GM20000 (cell line): ENCODE measurements around the gene ATG5.
"Not testable (repeated sequence)": the region's sequence is repeated elsewhere in the genome, so short reads cannot be mapped to it uniquely, and the experiment has no call there.

Experiments
- DNase-seq: peaks from one replicate; pipeline ENCODE4 v3.0.0; 2012; ENCODE audit warnings: low spot score
- TF ChIP-seq, protein P1 (sequence below): IDR thresholded peaks from 2 replicates; pipeline ENCODE4 v1.5.1; 2012; ENCODE audit warnings: mild to moderate bottlenecking, control low read depth; ENCODE audit errors: extremely low read depth, missing control alignments

The ATG5 gene

DNA sequence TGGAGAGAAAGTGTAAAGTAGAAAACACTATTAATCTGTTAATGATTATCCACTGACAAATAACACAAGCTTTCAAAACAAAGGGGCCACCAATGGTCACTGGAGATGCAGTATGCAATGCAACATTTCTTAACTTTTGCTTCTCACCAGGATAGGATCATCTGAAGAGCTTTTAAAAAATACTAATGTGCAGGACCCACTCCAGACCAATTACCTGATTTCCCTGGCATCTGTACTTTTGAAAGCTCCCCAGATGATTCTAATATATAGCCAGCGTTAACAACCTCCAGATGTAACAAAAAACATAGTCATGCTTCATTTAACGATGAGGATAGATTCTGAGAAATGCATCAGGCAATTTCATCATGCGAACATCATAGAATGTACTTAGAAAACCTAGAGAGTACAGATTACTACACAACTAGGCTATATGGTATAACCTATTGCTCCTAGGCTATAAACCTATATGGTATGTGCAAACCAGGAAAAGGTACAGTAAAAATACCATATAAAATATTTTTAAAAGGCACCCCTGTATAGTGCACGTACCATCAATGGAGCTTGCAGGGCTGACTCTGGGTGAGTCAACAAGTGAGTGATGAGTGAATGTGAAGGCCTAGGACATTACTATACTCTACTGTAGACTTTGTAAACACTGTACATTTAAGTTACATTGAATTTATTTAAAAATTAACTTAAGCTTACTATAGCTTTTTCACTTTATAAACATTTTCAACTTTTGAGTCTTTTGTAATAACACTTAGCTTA is 69.2 kb downstream of the ATG5 start:
- no peak for DNase-seq
- TF ChIP-seq, protein P1, sequence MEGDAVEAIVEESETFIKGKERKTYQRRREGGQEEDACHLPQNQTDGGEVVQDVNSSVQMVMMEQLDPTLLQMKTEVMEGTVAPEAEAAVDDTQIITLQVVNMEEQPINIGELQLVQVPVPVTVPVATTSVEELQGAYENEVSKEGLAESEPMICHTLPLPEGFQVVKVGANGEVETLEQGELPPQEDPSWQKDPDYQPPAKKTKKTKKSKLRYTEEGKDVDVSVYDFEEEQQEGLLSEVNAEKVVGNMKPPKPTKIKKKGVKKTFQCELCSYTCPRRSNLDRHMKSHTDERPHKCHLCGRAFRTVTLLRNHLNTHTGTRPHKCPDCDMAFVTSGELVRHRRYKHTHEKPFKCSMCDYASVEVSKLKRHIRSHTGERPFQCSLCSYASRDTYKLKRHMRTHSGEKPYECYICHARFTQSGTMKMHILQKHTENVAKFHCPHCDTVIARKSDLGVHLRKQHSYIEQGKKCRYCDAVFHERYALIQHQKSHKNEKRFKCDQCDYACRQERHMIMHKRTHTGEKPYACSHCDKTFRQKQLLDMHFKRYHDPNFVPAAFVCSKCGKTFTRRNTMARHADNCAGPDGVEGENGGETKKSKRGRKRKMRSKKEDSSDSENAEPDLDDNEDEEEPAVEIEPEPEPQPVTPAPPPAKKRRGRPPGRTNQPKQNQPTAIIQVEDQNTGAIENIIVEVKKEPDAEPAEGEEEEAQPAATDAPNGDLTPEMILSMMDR = no peak

DNA sequence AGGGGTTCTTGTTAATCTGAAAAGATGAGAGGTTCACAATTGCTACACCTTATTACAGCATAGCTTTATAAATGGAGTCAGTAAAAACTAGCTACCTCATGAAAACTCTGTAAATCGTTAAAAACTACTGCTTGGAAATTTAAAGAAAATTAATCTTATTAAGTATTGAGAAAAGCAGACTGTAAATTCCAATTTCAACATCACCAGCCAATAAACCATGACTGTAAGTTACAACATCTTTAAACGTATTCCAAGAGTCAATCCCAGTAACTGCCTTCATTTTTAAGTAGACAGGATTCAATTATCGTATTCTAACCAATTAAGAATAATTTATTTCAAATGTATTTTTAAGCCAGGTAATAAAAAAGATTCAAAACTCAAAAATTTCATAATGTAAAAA is 70.3 kb downstream of the ATG5 start:
- no peak for DNase-seq
- TF ChIP-seq, protein P1 = no peak

DNA sequence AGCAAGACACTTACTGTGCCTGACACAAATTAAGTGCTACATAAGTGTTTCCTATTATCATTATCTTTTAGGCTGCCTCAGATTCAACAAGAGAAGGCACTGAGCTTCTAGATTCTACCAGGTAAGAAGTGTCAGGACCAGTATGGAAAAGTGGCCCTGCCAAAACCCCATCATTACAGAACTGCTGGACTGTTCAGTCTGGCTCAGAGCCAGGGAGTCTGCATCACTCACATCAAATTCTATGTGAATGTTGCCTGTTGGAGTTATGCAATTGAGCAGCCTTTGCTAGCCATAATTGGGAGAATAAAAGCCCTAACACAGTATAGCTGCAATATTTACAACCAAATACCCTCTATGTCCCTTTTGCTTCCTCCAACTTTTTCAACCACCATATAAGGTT is 70.9 kb downstream of the ATG5 start:
- no peak for DNase-seq
- TF ChIP-seq, protein P1 = no peak

DNA sequence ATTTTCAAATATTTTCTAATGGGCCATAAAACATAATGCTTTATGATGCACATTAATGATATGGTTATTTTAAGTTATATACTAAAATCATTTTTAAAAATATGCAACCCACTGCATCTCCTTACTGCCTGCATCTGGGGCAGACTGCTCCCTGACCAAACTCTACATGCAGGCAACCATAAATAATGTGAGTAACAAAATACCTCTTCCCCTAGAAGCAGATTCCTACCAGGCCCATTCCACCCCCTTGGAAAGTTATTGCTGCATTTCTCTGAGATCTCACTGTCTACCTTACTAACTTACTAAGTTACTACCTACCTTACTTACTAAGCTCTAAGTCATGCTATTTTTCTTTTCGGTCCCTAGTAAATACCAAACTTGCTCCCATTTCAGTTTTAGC is 71.8 kb downstream of the ATG5 start:
- no peak for DNase-seq
- TF ChIP-seq, protein P1 = no peak

DNA sequence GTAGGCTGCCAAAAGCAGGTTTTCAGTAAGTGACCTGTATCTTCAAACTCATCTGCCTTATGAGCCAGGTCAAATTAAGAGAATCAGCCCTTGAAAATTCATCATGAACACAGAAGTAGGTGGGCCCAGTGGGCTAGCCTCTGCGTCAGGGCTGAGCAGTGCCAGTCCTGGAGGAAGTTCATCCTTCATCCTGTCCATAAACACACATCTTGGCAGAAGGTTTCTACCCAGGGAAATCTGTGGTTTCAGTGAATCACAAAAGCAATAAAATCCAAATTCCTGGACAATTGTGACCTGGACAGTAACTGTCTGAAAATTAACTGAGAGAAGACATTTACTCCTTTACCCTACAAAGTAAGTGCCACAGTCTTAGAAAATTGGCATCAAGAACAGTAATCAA is 72.4 kb downstream of the ATG5 start:
- TF ChIP-seq, protein P1 = no peak
- DNase-seq = no peak

DNA sequence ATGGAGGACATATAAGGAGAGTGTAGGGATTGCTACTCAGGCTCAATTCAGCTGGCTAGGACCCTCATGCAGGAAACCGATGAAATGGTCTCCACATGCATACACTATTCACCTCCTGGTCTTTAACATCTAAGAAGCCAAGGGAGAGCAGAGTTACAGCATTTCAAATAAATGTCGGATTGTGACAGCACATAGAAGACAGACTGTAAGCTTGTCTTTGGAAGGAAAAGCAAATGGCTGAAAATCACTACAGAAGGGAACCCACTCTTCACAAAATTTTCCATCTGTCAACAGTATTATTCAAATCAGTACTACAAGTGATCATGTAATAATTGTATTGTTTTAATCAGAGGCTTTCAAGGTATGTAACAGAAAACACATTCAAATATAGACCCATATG is 72.9 kb downstream of the ATG5 start:
- TF ChIP-seq, protein P1 = no peak
- no peak for DNase-seq

DNA sequence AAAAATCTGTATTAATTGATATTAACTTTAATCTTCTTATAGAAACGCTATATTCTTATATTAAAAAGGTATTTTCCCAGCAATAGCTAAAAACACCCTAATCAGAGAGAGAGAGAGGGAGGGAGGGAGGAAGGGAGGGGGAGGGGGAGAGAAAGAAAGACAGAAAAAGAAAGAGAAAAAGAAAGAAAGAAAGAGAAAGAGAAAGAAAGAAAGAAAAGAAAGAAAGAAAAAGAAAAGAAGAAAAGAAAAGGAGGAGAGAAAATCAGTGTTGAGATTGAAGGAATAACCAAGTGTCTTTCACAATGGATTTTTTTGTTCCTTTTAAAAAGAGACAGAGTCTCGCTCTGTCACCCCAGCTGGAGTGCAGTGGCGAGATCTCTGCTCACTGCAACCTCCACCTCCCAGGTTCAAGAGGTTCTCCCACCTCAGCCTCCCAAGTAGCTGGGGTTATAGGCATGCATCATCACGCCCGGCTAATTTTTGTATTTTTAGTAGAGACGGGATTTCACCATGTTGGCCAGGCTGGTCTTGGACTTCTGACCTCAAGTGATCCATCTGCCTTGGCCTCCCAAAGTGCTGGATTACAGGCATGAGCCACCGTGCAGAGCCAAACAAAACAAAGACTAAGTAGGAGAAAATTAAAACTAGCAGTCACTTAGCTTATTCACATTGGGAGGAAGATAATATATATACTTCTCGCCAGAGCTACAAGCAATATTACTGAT is 73.9 kb downstream of the ATG5 start:
- DNase-seq = not testable (repeated sequence)
